ENCODE data around the gene FAM107A.
"Not testable (repeated sequence)": the region's sequence is repeated elsewhere in the genome, so short reads cannot be mapped to it uniquely, and the experiment has no call there.

Gene FAM107A

GRCh38 chr3:58531956-58532355 lies 45.2 kb downstream of the FAM107A start:
- TF ChIP-seq CTCF (IDR thresholded peaks at IDR 0.05; ENCODE audit: low read length, missing control alignments) = no peak
- no peak overlapping the region for H3K4me3 ChIP-seq (replicated peaks; ENCODE audit: low read depth, low read length)
- DNase-seq (ENCODE audit: low read depth) = no peak

DNA sequence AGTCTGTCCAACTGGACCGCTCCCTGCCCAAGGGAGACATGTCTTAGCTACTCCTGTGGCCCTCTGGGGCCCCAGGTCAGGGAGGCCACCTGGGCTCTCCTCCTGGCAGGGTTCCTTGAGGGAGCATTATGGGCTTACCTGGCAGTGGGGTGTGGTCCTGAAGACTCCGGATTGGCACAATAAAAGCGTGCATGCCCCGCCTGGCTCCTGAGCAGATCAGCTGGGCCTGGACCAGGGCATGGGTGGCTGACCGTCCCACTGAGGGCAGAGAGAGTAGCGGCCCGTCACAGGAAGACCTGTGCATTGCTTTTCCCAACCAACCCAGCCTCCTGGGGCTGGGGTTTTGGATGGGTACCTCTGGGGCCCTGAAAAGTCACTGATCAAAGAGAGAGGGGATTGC lies 45.6 kb downstream of the FAM107A start:
- DNase-seq (ENCODE audit: low read depth) = no peak
- no peak for TF ChIP-seq CTCF (IDR thresholded peaks at IDR 0.05; ENCODE audit: low read length, missing control alignments)
- H3K4me3 ChIP-seq (replicated peaks; ENCODE audit: low read depth, low read length) = no peak overlapping the region

- no peak for TF ChIP-seq CTCF (IDR thresholded peaks at IDR 0.05; ENCODE audit: low read length, missing control alignments)
- no peak for DNase-seq (ENCODE audit: low read depth)
- H3K4me3 ChIP-seq (replicated peaks; ENCODE audit: low read depth, low read length) = no peak overlapping the region
Observed at GRCh38 chr3:58530354-58530865, 46.8 kb downstream of the FAM107A start.

GRCh38 chr3:58529516-58530353 lies 47.5 kb downstream of the FAM107A start:
- peak; percentile 45 for DNase-seq (ENCODE audit: low read depth)
- H3K4me3 ChIP-seq (replicated peaks; ENCODE audit: low read depth, low read length) = no peak overlapping the region
- TF ChIP-seq CTCF (IDR thresholded peaks at IDR 0.05; ENCODE audit: low read length, missing control alignments) = peak; percentile 42

- H3K4me3 ChIP-seq (replicated peaks; ENCODE audit: low read depth, low read length) = no peak overlapping the region
- no peak for TF ChIP-seq CTCF (IDR thresholded peaks at IDR 0.05; ENCODE audit: low read length, missing control alignments)
- DNase-seq (ENCODE audit: low read depth) = peak; percentile 78
Observed at GRCh38 chr3:58528629-58529028, 48.6 kb downstream of the FAM107A start.

DNA sequence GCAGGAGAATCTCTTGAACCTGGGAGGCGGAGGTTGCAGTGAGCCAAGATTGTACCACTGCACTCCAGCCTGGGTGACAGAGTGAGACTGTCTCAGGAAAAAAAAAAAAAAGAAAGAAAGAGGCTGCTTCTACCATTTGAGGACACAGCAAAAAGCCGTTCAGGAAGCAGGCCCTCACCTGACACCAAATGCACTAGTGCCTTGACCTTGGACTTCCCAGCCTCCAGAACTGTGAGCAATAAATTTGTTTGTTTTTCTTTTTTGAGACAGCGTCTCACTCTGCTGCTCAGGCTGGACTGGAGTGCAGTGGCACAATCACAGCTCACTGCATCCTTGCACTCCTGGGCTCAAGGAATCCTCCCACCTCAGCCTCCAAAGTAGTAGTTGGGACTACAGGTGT lies 49.8 kb downstream of the FAM107A start:
- not testable (repeated sequence) for DNase-seq (ENCODE audit: low read depth); H3K4me3 ChIP-seq (replicated peaks; ENCODE audit: low read depth, low read length)

- DNase-seq (ENCODE audit: low read depth) = peak; percentile 96
- no peak overlapping the region for H3K4me3 ChIP-seq (replicated peaks; ENCODE audit: low read depth, low read length)
- TF ChIP-seq CTCF (IDR thresholded peaks at IDR 0.05; ENCODE audit: low read length, missing control alignments) = no peak
Observed at GRCh38 chr3:58526515-58526957, 50.7 kb downstream of the FAM107A start.
